ENCODE data around the gene MSANTD2.

The MSANTD2 gene

DNA sequence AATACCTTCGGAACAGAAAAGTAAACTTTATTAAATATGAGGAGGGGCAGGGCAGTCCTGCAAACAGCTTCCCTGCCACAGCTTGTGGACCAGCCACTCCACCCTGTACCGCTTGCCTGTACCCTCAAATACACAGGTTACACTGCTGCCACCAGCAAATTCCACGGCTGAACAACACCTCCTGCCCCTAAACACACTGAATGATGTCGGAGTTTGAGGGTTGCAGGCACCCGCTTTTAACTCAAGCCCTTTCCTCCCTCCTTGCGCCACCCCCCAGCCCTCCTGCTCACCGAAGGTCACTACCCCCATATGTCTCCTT is 52.1 kb downstream of the MSANTD2 start:
- DNase-seq (ENCODE audit: low read depth): no peak
- TF ChIP-seq, protein P1, sequence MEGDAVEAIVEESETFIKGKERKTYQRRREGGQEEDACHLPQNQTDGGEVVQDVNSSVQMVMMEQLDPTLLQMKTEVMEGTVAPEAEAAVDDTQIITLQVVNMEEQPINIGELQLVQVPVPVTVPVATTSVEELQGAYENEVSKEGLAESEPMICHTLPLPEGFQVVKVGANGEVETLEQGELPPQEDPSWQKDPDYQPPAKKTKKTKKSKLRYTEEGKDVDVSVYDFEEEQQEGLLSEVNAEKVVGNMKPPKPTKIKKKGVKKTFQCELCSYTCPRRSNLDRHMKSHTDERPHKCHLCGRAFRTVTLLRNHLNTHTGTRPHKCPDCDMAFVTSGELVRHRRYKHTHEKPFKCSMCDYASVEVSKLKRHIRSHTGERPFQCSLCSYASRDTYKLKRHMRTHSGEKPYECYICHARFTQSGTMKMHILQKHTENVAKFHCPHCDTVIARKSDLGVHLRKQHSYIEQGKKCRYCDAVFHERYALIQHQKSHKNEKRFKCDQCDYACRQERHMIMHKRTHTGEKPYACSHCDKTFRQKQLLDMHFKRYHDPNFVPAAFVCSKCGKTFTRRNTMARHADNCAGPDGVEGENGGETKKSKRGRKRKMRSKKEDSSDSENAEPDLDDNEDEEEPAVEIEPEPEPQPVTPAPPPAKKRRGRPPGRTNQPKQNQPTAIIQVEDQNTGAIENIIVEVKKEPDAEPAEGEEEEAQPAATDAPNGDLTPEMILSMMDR (conservative IDR thresholded peaks at IDR 0.05; ENCODE audit: low read length): no peak

DNA sequence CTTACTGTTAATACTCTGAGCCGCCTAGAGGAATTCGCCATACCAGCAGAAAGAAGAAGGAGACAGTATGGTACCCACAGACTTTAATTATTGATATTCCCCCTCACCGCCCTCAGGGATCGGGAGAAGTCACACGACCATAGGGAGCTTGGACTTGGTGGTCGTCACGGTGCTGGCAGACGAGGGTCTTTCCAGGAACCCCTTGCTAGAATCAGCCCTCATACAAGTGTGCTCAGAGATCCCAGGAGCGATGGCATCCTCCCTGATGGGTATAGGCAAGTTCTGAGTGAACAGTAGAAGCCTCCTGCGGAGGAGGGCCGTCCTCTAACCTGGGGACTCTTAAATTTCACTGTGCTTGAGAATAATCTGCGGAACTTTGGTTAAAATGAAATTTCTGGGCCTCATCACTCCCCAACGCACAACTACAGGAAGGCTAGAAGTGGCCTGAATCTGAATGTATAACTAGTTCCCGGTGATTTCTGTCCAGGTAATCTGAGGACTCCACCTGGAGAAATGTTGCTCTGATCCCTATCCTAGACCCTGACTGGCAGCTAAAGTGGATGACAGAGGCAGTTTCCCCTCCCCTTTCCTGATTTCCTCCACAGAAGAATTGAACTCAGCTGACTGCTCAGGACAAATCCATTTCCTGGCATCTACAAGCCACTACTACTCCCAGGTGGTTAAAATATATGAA is 52.7 kb downstream of the MSANTD2 start:
- peak overlapping the region; percentile 81 for H3K4me3 ChIP-seq (ENCODE audit: low read length)
- TF ChIP-seq, protein P1 (conservative IDR thresholded peaks at IDR 0.05; ENCODE audit: low read length): no peak
- DNase-seq (ENCODE audit: low read depth): no peak

More for the DNA sequence above, 52.1 kb downstream of the MSANTD2 start:
- H3K4me3 ChIP-seq (ENCODE audit: low read length): no peak overlapping the region

DNA sequence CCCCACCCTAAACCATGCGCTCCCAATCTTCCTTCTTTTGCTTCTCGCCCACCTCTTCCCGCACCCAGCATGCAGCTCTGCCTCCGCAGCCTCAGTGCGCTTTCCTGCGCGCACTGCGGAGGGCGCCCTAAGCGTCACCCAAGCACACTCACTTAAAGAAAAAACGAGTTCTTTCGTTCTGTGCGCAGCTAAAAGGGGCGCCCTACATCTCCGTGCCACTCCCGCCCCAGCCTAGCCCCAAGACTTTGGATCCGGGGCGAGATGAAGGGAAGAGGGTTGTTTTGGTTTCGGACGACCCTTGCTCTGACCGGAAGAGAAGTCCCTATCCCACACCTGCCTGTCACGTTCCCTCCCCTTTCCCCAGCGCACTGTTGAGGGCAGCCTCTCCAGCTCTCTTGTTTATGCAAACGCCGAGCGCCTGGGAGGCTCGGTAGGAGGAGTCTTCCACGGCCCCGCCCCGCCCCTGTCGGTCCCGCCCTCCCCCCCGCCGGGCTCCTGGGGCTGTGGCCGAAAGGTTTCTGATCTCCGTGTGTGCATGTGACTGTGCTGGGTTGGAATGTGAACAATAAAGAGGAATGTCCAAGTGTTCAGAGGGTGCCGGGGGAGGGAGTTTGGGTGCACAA is 53.5 kb downstream of the MSANTD2 start:
- TF ChIP-seq, protein P1 (conservative IDR thresholded peaks at IDR 0.05; ENCODE audit: low read length): peak; percentile 63
- peak overlapping the region; percentile 81 for H3K4me3 ChIP-seq (ENCODE audit: low read length)

DNA sequence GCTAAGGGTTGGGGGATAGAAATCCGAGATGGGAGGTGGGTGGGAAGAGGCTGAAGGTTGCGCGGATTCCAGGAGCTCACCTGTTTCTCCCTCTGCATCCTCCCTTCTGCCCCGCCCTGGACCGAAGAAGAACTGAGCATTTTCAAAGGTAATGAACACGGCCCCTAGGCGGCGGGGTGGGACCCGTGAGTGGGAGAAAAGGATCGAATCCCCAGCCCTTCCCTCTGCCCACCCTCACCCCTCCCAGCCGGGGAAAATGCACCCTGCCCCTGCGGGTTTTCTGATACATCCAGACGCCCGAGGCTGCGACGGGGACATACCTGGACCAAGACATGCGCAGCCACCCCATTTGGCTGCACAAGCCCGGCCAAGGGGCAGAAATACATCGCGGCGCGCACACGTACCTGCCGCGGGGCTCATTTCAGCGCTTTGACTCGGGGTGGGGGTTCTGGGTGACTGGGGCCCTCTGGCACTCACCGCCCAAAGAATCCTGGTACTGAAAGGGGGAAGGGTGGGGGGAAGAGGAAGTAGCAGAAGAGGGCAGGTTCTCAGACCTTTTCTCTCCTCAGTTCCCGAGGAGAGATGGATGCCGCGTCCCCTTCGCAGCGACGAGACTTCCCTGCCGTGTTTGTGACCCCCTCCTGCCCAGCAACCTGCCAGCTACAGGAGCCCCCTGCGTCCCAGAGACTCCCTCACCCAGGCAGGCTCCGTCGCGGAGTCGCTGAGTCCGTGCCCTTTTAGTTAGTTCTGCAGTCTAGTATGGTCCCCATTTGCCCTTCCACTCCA is 54.2 kb downstream of the MSANTD2 start:
- H3K4me3 ChIP-seq (ENCODE audit: low read length): peak overlapping the region; percentile 81
- TF ChIP-seq, protein P1 (conservative IDR thresholded peaks at IDR 0.05; ENCODE audit: low read length): peak; percentile 24
- DNase-seq (ENCODE audit: low read depth): no peak

More for the DNA sequence above, 53.5 kb downstream of the MSANTD2 start:
- DNase-seq (ENCODE audit: low read depth): peak; percentile 69

DNA sequence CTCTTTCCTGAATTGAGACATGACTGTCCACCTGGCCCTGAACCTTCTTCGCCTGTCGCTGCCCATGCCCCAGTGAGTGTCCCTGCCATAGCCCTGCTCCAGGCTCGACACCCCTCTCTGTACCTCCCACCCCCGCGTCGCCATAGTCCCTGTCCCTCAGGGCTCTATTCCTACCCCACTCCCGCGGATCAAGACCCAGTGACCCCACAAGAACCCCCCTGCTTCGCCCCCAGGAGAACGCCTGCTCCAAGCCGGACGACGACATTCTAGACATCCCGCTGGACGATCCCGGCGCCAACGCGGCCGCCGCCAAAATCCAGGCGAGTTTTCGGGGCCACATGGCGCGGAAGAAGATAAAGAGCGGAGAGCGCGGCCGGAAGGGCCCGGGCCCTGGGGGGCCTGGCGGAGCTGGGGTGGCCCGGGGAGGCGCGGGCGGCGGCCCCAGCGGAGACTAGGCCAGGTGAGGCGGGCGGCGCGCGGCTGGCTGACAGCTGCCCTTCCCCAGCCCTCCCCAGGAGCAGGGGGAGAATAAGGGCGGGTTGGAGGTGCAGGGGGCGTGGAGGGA is 54.9 kb downstream of the MSANTD2 start:
- TF ChIP-seq, protein P1 (conservative IDR thresholded peaks at IDR 0.05; ENCODE audit: low read length): no peak
- no peak overlapping the region for H3K4me3 ChIP-seq (ENCODE audit: low read length)
- DNase-seq (ENCODE audit: low read depth): no peak

DNA sequence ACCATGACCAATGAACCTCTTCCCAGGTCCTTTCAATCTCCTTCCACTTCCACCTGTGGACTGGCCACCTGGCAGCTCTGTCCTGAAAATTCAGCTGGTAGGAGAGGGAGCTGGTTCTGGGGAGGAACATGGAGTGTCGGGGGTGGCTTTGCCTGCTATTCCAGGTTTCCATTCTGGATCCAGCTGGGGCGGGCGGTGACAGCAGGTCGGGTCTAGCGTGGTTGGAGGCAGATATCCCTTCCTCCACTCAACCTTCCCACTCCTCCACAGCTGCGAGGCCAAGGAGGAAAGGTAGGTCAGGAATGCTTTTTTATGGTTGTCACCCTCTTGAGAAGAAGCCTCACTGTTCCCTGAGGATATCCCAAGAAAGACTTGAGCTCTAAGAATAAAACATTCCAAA is 57.2 kb downstream of the MSANTD2 start:
- no peak overlapping the region for H3K4me3 ChIP-seq (ENCODE audit: low read length)
- TF ChIP-seq, protein P1 (conservative IDR thresholded peaks at IDR 0.05; ENCODE audit: low read length): no peak
- DNase-seq (ENCODE audit: low read depth): no peak

All from AG10803 (cell line).